ENCODE data around the gene PHF2.

PHF2 gene

DNA sequence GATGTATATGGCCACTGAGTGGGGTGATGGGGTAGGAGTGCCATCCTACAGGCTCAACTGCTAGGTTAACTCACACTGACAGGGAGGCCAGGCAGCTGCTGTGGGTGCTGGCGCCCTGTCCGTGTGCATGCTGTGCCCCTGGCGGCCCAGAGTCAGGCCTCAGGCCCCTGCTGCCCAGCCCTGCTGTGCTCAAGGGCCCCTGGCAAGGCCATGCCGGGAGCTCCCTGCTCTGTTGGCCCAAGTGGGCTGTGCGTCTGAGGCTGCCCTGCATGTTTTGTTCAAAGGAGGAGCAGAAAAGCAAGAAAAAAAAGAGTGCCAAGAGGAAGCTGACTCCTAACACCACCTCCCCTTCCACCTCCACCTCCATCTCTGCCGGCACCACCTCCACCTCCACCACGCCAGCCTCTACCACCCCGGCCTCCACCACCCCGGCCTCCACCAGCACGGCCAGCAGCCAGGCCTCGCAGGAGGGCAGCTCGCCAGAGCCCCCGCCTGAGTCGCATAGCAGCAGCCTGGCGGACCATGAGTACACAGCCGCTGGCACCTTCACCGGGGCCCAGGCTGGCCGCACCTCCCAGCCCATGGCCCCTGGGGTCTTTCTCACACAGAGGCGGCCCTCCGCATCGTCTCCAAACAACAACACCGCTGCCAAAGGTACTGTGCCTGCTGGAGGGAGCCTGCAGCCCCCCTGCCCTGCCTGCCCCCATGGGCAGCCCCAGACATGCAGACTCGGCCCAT is 100.1 kb downstream of the PHF2 start:
- no peak for DNase-seq (ENCODE audit: low read depth in 1 of 2, low spot score in 1 of 2)

DNA sequence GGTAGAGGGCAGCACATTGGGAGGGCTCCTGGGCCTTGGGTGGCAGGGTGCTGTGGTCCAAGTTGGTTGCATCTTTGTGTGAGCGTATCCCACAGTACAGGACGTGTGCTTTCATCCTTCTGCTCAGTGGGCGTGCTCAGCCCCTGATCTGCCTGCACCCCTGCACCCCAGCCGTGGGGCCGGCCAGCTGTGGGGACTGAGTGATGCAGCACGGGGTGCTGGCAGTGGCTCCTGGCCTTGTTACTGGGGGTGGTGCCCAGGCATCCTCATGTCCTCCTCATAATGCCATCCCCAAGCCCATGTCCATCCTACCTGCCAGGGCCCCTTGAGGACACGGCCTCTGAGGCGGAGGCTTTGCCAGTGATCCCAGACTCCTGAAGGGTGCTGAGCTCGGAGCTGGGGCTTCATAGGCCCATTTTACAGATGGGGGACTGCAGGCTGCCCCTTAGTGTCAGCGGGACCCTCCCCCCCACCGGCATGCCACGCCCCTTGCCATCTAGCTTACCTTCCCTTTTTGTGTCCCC is 100.7 kb downstream of the PHF2 start:
- DNase-seq (ENCODE audit: low read depth in 1 of 2, low spot score in 1 of 2), result no peak

DNA sequence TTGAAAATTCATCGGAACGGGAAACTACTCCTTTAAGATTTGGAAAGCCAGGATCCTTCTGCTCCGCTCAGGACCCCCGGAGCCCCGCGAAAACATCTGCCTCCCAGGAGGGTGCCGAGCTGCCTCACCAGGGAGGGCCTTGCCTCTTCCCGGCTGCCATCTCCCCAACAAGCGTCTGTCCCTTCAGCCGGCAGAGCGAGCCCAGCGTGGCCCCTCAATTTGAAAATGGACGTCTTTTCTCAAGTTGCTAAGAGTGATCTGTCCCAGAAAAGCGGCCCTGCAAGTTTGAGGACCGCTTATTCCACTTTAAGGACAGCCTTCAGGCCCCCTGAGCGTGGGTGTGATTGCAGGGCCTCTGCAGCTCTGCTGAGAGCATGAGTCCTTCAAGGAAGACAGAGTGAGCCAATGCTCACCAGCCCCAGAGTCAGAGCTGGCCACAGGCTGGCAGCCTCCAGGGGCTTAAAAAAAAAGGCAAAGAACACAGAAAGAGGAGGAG is 101.3 kb downstream of the PHF2 start:
- DNase-seq (ENCODE audit: low read depth in 1 of 2, low spot score in 1 of 2), result peak in 1 of 2 donors; percentile 0

DNA sequence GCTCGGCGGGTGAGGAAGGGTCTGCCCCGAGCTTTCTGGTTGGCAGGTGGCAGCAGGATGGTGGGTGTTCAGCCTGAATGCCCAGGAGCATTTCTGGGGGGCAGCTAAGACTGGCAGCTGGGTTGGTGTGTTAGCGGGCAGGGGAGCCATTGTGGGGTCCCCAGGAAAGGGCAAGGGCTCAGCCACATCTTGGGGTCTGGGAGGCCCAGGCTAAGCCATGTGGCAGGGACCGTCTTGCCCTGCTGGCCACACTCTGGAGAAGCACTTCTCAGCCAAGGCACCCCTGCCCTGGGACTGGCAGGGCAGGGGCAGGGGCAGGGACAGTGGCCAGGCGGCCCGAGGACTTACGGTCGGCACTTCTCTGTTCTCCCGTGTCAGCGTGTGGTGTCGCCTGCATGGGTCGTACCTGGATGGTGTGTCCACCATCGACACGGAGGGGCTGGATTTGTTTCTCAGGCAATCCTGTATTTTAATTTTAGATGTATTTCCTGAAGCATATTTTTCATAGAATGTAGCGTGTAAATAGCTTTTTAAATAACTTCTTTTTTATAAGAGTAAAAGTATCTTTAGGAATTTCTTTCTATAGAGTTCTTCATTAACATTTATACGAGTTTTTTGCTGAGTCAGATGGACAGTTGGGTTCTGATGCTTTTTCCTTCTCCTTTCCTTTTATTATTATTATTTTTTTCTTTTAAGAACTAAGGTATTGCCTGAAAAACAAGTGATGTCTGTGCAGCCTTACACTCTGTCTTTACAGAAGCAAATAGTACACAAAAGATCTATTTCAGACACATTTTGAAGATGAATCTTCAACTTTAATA is 102.0 kb downstream of the PHF2 start:
- no peak for DNase-seq (ENCODE audit: low read depth in 1 of 2, low spot score in 1 of 2)

DNA sequence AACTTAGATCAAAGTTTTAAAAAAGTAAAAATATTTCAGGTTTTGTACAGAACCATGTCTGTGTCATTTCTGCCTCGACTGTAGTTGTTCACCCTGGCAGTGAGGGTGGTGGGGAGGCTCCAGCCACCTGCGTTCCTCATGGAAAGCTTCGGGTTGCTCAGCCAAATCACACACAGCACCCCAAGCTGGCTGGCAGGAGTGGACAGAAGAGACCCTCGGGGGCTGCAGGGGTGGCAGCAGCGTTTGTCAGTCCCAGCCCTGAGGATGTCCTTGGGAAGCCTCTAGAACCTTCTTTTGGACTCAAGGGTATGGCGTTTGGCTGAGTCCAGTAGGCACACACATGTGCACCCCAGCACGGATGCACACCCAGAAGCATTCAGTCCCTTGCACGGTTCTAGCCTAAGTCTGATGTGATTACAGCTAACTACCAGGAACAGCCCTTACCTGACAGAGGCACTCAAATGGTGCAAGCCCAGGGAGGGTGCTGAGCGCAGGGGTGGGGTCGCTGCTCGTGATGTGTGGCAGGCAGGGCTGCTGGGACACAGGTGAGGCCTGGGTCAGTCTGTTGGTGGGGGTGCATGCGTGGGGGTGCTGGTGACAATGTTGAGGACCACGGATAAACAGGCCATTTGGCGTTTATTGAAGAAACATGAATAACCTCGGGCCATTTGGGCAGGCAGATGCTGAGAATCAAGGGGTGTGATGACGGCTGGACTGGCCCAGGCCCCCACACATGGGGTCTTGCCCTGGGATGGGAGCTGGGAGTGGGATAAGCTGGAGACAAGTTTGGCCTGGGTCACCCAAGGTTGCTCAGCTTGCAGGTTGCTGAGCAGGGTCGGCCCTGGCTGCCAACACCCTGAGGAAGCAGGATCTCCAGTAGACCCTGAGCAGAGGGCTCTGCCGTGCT is 103.4 kb downstream of the PHF2 start:
- peak in 1 of 2 donors; percentile 1 for DNase-seq (ENCODE audit: low read depth in 1 of 2, low spot score in 1 of 2)

DNA sequence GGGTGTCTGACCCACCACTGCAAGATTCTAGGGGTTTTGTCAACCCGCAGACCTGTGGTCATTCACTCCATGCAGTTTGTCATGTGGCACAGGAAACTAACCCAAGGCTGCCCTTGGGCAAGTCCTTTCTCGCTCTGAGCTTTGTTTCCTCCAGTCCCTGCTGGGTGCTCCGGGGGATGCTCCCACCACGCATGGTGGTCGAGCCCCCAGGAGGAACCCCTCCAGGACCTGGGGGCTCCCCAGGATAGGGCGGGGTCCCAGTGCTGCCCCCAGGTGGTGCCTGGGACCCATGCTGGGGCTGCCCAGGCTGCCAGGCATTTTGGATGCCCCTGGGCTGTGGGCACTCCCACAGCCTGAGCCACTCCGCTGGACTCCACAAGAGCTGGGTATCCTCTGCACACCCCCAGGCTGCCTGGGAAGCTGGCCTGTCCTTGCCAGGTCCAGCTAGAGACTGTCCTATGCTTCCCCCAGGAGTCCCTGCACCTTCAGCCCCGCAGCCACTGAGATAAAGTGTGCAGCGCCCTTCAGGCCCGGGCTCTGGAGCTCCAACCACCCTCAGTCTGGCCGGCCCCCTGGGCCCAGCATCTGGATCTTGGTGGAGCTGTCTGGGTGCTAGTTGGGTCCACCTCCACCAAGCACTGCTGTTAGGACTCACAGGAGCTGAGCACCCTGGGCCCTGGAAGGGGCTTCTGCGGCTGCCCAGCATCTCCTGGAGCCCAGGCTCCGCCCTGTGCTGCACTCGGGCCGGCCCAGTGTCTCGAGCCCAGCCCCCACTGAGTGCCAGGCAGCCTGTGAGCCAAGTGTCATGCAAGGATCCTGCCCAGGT is 104.3 kb downstream of the PHF2 start:
- DNase-seq (ENCODE audit: low read depth in 1 of 2, low spot score in 1 of 2), result peak in 1 of 2 donors; percentile 0

DNA sequence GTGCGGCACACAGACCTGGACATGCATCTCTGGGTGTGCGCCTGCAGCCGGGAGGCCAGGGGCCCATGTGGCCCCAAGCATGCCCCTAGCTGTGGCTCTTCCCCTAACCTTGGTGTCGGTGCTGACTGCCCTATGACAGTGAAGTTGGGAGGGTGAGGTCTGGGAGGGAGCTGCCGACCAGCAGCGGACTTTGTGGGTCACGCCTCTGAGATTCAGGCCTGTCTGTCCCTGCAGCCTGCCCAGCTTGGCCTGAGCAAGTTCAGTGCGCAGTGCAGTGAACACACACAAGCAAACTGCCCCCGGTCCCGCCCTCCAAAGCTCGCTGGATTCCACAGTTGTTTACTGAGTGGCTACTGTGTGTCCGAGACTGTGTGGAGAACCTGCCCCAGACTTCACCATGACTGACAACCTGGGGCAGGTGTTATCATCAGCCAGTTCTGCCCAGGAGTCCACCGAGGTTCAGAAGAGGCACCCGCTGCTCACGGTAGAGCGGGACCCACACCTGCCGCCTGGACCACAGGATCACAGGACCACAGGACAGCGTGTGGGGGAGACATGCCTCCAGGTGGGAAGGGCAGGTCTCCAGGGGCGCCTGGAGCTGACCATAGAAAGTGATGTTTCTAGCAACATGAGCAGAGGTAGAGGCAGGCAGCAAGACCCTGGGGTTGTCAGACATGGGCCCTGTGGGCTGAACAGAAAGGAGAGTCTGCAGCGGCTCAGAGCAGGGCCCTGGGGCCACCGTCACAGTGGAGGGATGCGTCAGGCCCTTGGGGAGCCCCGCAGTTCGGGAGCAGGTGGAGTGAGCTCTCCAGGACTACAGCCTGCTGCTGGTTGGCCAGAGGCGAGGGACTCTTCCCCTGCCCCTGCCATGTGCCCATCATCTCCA is 105.1 kb downstream of the PHF2 start:
- DNase-seq (ENCODE audit: low read depth in 1 of 2, low spot score in 1 of 2), result no peak

DNA sequence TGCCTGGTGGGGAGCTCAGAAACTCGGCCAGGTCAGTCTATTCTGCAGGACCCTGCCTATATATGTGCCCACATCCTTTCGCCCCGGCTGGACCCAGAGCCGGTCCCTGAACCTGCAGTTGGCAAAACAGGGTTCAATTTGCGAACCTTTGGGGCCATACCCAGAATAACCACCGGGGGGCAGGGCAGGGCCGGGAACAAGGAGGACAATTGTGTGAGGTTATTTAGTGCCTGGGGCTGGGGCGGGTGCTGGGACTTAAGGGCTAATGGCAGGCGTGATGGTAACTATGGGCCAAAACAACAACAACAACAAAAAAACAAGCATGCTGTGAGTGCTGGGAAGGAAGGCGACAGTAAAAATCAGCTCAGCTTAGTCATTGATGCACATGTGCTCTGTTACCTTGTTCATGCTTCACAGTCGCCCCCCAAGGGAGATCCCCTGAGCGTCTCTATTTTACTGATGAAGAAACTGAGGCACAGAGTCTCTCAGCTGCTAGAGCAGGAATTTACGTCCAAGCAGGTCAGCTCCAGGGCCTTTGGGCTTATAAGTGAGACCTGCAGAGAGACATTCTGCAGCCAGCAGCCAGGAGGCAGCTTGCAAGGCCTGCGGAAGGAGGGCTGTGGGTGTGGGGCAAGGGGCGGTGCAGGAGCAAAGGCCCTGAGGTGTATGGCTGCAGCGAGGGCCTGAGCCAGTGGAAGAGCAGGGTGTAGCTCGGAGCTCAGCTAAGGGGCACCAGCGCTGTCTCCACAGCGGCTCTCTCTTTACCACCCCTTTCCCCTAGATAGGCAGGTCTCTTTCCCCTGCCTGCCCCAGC is 106.0 kb downstream of the PHF2 start:
- DNase-seq (ENCODE audit: low read depth in 1 of 2, low spot score in 1 of 2), result peak in 1 of 2 donors; percentile 56

DNA sequence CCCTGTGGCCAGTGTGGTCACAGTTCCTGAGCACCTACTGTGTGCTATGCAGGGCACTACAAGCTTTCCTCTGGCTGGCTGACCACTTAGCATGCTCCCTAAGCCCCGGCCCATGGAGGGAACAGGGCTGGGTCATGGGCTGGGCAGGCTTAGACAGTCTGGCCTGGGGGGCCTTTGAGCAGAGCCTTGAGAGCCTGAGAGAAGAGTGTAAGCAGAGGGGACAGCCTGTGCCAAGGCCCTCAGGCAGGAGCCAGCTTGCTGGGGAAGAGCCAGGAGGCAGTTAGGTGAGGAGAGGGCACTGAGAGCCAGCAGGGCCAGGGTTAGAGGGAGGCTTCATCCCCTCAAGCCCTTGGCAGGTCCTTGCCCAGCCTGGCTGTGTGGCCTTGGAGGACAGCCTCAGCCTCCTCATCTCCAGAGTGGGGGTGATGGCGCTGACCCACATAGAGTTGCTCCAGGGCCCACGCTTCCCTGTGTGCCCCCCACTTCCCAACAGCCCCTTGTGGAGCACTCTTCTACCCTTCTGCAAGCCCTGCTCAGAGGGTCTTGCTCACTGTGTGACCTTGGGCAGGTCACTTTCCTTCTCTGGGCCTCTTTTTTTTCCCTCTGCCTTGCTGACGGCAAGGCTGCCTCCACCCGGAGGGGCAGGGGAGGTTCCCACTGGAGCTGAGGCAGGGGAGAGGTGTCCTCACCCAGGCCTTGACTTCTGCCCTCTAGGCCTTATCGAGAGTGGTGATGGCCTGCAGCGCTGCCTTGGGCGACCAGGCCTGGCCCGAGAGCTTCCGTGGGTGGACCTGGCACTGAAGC is 107.1 kb downstream of the PHF2 start:
- no peak for DNase-seq (ENCODE audit: low read depth in 1 of 2, low spot score in 1 of 2)

DNA sequence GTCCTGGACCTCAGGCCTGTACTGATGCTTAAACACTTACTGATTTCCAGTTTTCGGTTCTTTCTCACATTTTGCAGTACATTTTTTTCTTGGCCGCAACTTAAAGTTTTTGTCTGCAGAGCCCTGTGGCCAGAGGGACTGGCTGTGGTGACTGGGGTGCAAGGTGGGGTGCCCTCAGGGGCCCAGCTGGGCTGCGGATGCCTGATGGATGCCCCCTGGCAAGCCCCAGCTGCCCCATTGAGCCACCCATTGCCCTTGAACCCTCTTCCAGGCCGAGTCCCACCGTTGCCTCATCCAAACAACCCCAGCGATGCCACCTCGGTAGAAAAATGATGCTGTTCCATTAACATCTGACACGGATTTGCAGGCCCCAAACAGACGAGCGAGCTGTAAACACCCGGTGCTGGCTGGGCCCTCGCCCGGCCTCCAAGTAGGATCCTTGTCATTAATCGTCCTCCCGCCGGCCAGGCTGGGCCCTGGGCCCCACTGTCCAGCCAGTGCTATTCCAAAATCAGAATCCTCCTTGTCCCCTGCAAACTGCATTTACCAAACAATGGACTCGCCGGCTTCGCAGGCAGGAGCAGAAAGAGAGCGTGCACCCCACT is 107.9 kb downstream of the PHF2 start:
- no peak for DNase-seq (ENCODE audit: low read depth in 1 of 2, low spot score in 1 of 2)

DNA sequence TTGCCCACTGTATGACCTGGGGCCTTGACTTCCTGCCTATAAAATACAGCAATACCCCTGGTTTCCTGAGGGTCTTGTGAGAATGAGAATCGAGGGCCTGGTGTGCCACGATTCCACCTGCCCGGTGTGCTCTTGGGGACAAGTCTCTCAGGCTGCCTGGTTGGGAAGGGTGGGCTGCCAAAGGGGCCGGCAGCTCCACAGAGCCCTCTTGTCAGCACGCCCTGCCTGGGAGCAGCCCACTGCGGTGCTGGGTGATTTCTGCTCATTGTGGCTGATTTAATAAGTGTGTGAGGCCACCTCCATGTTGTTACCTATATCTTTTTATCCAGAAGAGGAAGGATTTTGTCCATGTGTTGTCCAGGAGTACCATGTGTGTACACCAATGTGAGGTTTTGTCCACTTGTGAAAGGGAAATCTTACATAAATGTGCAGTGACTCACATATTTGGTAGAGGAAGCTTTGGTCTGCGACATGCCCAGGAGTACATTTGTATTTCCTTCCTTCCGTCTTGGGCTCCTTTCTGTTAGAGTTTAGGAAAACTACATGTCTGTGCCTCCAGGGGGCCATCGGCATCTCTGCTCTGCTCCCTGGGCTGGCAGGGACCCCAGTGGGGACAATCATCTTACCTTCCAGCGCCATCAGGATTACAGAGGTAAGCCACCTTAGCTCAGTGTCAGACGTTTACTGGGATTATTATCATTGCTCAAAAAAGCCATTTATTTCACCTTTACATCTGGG is 108.6 kb downstream of the PHF2 start:
- DNase-seq (ENCODE audit: low read depth in 1 of 2, low spot score in 1 of 2), result no peak

DNA sequence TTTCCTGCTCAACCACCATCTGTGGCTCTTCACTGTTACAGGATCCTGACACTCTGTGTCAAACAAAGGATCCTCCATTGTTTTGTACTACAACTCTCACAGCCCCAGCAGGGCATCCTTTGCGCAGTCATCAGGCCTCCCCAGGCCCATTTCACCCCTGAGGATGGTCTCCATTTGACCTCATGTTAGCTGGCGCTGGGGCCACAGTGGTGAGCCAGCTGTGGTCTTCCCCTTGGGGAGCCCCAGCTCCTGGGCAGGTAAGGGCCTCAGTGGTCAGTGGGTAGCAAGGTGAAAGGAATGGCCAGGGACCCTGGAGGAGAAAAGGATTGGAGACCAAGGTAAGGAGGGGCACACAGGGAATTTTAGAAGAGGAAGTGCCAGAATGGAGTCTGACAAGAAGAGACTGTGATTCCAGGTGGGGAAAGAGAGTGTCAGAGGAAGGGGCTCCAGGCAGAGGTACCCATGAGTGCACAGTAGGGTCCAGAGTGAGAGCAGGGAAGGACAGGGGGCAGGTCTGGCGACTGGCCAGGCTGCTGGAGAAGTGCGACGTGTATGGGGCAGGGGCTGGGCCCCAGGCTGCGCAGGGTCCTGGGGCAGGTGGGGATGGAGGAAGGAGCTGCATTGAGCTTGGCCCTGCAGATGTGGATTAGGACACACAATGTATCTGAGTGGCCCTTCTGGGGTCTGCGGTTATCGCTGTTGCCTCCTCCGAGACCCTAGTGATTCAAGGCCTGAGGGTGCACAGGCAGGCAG is 109.9 kb downstream of the PHF2 start:
- no peak for DNase-seq (ENCODE audit: low read depth in 1 of 2, low spot score in 1 of 2)

DNA sequence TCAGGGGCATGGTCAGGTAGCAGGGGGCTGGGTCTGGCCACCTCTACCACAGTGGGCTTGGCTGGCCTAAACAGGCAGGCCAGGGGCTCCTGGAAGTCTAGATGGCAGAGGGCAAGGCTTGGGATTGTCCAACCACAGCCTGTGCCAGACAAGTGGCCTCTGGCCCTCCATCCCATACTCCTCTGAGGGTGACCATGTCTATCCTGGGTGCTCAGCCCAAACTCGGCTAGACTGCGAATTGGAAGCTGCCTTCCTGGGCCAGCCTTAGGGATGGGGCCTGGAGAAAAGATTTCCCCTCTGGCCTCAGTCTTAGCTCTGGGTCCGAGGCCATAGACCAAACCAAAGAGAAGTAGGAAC is 110.5 kb downstream of the PHF2 start:
- no peak for DNase-seq (ENCODE audit: low read depth in 1 of 2, low spot score in 1 of 2)

DNA sequence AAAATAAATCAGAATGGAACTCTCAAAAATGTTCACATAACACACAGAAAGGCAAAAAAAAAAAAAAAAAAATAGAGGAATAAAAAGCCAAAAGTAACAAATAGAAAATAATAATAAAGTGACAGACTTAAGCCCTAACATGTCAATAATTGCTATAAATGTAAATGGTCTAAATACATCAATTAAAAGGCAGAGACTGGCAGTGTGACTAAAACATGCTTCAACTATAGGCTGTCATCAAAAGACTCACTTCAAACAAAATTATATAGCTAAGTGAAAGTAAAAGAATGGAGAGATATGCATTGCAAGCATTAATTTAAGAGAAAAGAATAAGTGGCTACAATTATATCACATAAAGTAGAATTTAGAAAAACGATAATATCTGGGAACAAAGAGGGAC is 114.2 kb downstream of the PHF2 start:
- DNase-seq (ENCODE audit: low read depth in 1 of 2, low spot score in 1 of 2), result no peak

DNA sequence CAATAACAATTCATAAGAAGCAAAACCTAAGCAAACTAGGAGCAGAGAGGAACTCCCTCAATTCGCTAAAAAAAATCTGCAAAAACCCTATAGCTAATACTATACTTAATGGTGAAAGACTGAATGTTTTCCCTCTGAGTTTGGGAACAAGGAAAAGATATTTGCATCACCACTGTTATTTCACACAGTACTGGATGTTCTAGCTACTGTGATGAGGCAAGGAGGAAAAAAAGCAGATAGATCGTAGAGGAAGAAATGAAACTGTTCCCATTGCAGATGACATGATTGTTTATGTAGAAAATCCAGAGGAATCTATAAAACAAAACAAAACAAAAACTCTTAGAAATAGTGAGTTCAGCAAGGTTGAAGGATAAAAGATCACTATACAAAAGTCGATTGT is 116.7 kb downstream of the PHF2 start:
- DNase-seq (ENCODE audit: low read depth in 1 of 2, low spot score in 1 of 2), result no peak
